Endothelial cell of umbilical vein (primary cell): Measurements from ENCODE around the gene MRPL27. TPM values are rescaled to one million over a fixed set of nuclear protein-coding genes. Genes with fewer than 3 reads are reported as not detected.
A peak's percentile ranks its signal among the peaks of the same experiment; 100 is the strongest.

ENCODE experiments used
- BruUV-seq: library from RNA; stranded (reverse); fragments of 400-500 nt; replicated peaks from 2 replicates; lab custom pipeline; 2021; lab: Mats Ljungman, UMichigan
- CTCF ChIA-PET: fragments of 300-600, 350-600 bp; sonication (Branson Sonifier 250); formaldehyde crosslinking; loops from one replicate; lab custom pipeline; 2021; ENCODE audit warnings: antibody characterized with exemption, inconsistent platforms; lab: Charles Lee
- POLR2A ChIA-PET: fragments of 300-600, 350-600 bp; sonication (Branson Sonifier 250); formaldehyde crosslinking; loops from one replicate; lab custom pipeline; 2021; ENCODE audit warnings: antibody characterized with exemption, inconsistent platforms; lab: Charles Lee
- DNase-seq: peaks from one replicate; pipeline ENCODE4 v3.0.0-alpha.2; 2011; ENCODE audit warnings: low read depth, low spot score
- FAIRE-seq: peaks from 2 replicates; lab custom pipeline; 2011; peaks lifted over from hg19 to GRCh38; lab: Jason Lieb, UNC
- H2AFZ ChIP-seq: 2 replicates; pipeline ENCODE4 v1.6.0; 2012; ENCODE audit warnings: low read depth, low read length, control low read depth, inconsistent platforms
- H3K27ac ChIP-seq: 2 replicates; pipeline ENCODE4 v1.5.1; 2011; ENCODE audit warnings: low read depth, mild to moderate bottlenecking, control low read depth, low read length, moderate library complexity; ENCODE audit not compliant: insufficient read depth
- H3K27me3 ChIP-seq, 2 experiments: 2 replicates each; pipeline versions ENCODE4 v1.6.0 to v1.6.1; 2011; ENCODE audit warnings: low read length in 2 of 2, mixed read lengths in 1 of 2; ENCODE audit not compliant: control insufficient read depth in 2 of 2, insufficient read depth in 2 of 2
- H3K36me3 ChIP-seq, 2 experiments: 2 replicates in 1 of 2; 3 replicates in 1 of 2; pipeline ENCODE4 v1.5.1; 2011; ENCODE audit warnings: low read length in 2 of 2, mild to moderate bottlenecking in 1 of 2, moderate library complexity in 1 of 2; ENCODE audit not compliant: control insufficient read depth in 2 of 2, insufficient read depth in 2 of 2; ENCODE audit errors: extremely low read depth in 1 of 2
- H3K4me1 ChIP-seq: 3 replicates; pipeline ENCODE4 v1.5.1; 2011; ENCODE audit warnings: mild to moderate bottlenecking, low read length; ENCODE audit not compliant: control insufficient read depth, insufficient read depth; ENCODE audit errors: extremely low read depth
- H3K4me2 ChIP-seq: 2 replicates; pipeline ENCODE4 v1.6.1; 2011; ENCODE audit warnings: low read length, control low read depth, mixed read lengths; ENCODE audit not compliant: insufficient read depth
- H3K4me3 ChIP-seq, 3 experiments: fragments of 200-600 bp in 1 of 3; sonication (generic), shearing (Covaris generic) in 1 of 3; replicated peaks in 1 of 3; 2 replicates each; pipeline ENCODE4 v1.5.1; 2011 to 2016; ENCODE audit warnings: control low read depth in 3 of 3, low read length in 3 of 3, mild to moderate bottlenecking in 2 of 3, inconsistent platforms in 1 of 3, low read depth in 1 of 3, moderate library complexity in 1 of 3; ENCODE audit not compliant: insufficient read depth in 1 of 3
- H3K79me2 ChIP-seq: 2 replicates; pipeline ENCODE4 v1.6.0; 2012; ENCODE audit warnings: low read length, inconsistent platforms; ENCODE audit not compliant: control insufficient read depth, insufficient read depth
- H3K9ac ChIP-seq: replicated peaks from 2 replicates; pipeline ENCODE3; 2011; ENCODE audit warnings: low read length, control low read depth; ENCODE audit not compliant: insufficient read depth; ENCODE audit errors: extremely low read depth
- H3K9me1 ChIP-seq: replicated peaks from 3 replicates; pipeline ENCODE4 v1.6.0; 2011; ENCODE audit warnings: mild to moderate bottlenecking, low read length; ENCODE audit not compliant: control insufficient read depth, insufficient read depth; ENCODE audit errors: extremely low read depth
- H3K9me3 ChIP-seq: replicated peaks from 2 replicates; pipeline ENCODE4 v1.5.1; 2012; ENCODE audit warnings: low read length, inconsistent platforms; ENCODE audit not compliant: control insufficient read depth, insufficient read depth
- H4K20me1 ChIP-seq: replicated peaks from 2 replicates; pipeline ENCODE3; 2011; ENCODE audit warnings: mild to moderate bottlenecking, low read length; ENCODE audit not compliant: control insufficient read depth, insufficient read depth; ENCODE audit errors: extremely low read depth
- EZH2 ChIP-seq: IDR thresholded peaks from 2 replicates; pipeline ENCODE4 v1.6.1; 2012; ENCODE audit warnings: borderline replicate concordance, low read depth, mild to moderate bottlenecking, moderate library complexity, low read length, inconsistent platforms; ENCODE audit not compliant: severe bottlenecking
- FOS ChIP-seq: IDR thresholded peaks from 2 replicates; pipeline ENCODE4 v1.6.1; 2011; ENCODE audit warnings: mild to moderate bottlenecking, low read length, moderate library complexity, borderline replicate concordance; ENCODE audit not compliant: insufficient read depth
- GATA2 ChIP-seq: IDR thresholded peaks from 2 replicates; pipeline ENCODE4 v1.7.0; 2011; ENCODE audit warnings: low read depth, mild to moderate bottlenecking, moderate library complexity, mixed read lengths, low read length; ENCODE audit not compliant: insufficient read length, insufficient read depth
- JUN ChIP-seq: IDR thresholded peaks from 2 replicates; pipeline ENCODE4 v1.6.1; 2011; ENCODE audit warnings: borderline replicate concordance, low read depth; ENCODE audit not compliant: insufficient read length, insufficient read depth
- MYC ChIP-seq: IDR thresholded peaks from one replicate; pipeline ENCODE4 v1.6.1; 2011; ENCODE audit warnings: mild to moderate bottlenecking, low read depth, low read length
- POLR2A ChIP-seq: IDR thresholded peaks from 2 replicates; pipeline ENCODE4 v1.6.1; 2012; ENCODE audit warnings: low read depth, mild to moderate bottlenecking, control low read depth, low read length
- POLR2AphosphoS5 ChIP-seq: IDR thresholded peaks from 2 replicates; pipeline ENCODE4 v1.6.1; 2012; ENCODE audit warnings: low read depth, mild to moderate bottlenecking, control low read depth, low read length, moderate library complexity; ENCODE audit not compliant: insufficient read depth
- dilution Hi-C: fragments of 300-500 bp; cut with MboI; formaldehyde crosslinking; loops from one replicate; pipeline ENCODE4 v1.15.0; 2019; ENCODE audit warnings: low sequenced_read_pairs; ENCODE audit not compliant: extremely low pct_ligation_motif_present
- intact Hi-C: fragments of 100-400 bp; cut with micrococcal nuclease; formaldehyde crosslinking; loops from one replicate; pipeline ENCODE4 v1.10.0; 2022
- polyA plus RNA-seq, 4 experiments: library from polyadenylated mRNA; depleted of rRNA in 3 of 4; stranded (reverse) in 3 of 4; unstranded in 1 of 4; fragments of >200 nt; gene quantifications; 2 replicates each; pipeline versions ENCODE4 v1.2.1 to v1.2.3, GENCODE V29; 2011 to 2012; ENCODE audit warnings: missing spikeins in 1 of 4
- total RNA-seq: library from RNA; stranded (reverse); gene quantifications from 2 replicates; pipeline ENCODE4 v1.2.3, GENCODE V29; 2021
- TF ChIP-seq, protein P1 (sequence below): IDR thresholded peaks from 2 replicates; pipeline ENCODE4 v1.6.1; 2011; ENCODE audit not compliant: insufficient read depth, insufficient read length
- TF ChIP-seq, protein P2 (sequence below), 2 donors: IDR thresholded peaks; 1 replicate in 1 of 2; 2 replicates in 1 of 2; pipeline ENCODE4 v1.5.1; 2011; ENCODE audit warnings: low read length in 2 of 2, mild to moderate bottlenecking in 2 of 2, moderate library complexity in 2 of 2, control low read depth in 1 of 2, inconsistent platforms in 1 of 2, low read depth in 1 of 2; ENCODE audit not compliant: insufficient read depth in 1 of 2; ENCODE audit errors: extremely low read depth in 1 of 2

MRPL27 gene
- total and polyA plus RNA-seq, 2 donors (not counting 3 experiments of a cell fraction or from before 2014, with no cell fraction given): 76.2 to 158 TPM

DNA sequence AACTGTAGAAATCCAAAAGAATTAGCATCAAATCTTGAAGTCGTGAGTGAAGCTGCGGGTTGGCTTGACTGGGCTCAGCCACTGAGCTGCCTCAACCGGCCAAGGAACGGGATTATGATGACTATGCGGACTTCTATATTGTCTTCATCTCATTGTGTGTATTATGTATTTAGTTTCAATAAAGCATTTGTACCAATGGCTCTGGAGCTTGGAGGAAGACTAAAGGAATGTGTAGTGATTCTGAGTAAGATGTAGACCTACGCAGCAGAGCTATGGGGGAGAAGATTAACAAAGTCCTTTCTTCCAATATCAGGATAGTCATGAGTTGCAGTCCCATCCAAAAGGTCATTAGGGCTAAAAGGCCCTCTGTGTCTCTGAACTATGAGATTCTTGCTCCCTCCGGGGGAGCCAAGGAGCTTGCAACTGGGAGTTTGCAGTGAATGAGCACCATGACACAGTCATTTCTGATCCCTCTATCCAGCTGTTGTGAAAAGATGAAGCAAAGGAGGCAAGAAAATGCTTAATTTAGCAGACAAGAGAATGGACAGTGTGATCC is 8.4 kb upstream of the MRPL27 start:
- POLR2A ChIA-PET: no interaction called here
- Histone ChIP-seq H3K4me2 (no peak overlapping the region), H3K4me3 (no peak overlapping the region), H3K9me1 (no peaks in the 10 kb centered on the region), H3K27me3 (no peaks in the 10 kb centered on the region), H4K20me1 (peaks cover 2% of the 10 kb centered on the region), H2AFZ (no peak overlapping the region), H3K9ac (no peak overlapping the region), H3K36me3 (peaks cover 17 to 39% of the 10 kb centered on the region in 2 experiments), H3K9me3 (no peaks in the 10 kb centered on the region), H3K79me2 (no peaks in the 10 kb centered on the region), H3K4me1 (no peaks in the 10 kb centered on the region), H3K27ac (no peak overlapping the region)
- no peak for DNase-seq
- BruUV-seq: TSS peak; percentile 29
- dilution Hi-C loops (no loop called here), intact Hi-C loops (no loop called here)
- CTCF ChIA-PET: interaction anchor here (1.0 to 1.2 kb wide), 5 partner anchors 9 to 98 kb away, joined by 3 to 7 read pairs (median 3); partner anchors contain the start of gene LRRC59
- FAIRE-seq: no peak
- TF ChIP-seq, protein P1, sequence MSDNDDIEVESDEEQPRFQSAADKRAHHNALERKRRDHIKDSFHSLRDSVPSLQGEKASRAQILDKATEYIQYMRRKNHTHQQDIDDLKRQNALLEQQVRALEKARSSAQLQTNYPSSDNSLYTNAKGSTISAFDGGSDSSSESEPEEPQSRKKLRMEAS: no peak
- no peak for TF ChIP-seq POLR2A
- TF ChIP-seq GATA2: no peak
- TF ChIP-seq, protein P2, sequence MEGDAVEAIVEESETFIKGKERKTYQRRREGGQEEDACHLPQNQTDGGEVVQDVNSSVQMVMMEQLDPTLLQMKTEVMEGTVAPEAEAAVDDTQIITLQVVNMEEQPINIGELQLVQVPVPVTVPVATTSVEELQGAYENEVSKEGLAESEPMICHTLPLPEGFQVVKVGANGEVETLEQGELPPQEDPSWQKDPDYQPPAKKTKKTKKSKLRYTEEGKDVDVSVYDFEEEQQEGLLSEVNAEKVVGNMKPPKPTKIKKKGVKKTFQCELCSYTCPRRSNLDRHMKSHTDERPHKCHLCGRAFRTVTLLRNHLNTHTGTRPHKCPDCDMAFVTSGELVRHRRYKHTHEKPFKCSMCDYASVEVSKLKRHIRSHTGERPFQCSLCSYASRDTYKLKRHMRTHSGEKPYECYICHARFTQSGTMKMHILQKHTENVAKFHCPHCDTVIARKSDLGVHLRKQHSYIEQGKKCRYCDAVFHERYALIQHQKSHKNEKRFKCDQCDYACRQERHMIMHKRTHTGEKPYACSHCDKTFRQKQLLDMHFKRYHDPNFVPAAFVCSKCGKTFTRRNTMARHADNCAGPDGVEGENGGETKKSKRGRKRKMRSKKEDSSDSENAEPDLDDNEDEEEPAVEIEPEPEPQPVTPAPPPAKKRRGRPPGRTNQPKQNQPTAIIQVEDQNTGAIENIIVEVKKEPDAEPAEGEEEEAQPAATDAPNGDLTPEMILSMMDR (IDR thresholded peaks at IDR 0.05; ENCODE audit: extremely low read depth in 1 of 2, insufficient read depth in 1 of 2, low read depth in 1 of 2, low read length in 2 of 2): no peak
- TF ChIP-seq FOS: no peak
- no peak for TF ChIP-seq EZH2
- no peak for TF ChIP-seq JUN
- TF ChIP-seq MYC: no peak
- TF ChIP-seq POLR2AphosphoS5: no peak
